Smooth muscle cell (in vitro differentiated cells): ENCODE measurements around the gene ERBB3. TPM values are rescaled to one million over a fixed set of nuclear protein-coding genes. Genes with fewer than 3 reads are reported as not detected.
A peak's percentile ranks its signal among the peaks of the same experiment; 100 is the strongest.

ENCODE experiments used
- DNase-seq: peaks from one replicate; lab custom pipeline; 2025; ENCODE audit not compliant: unreplicated experiment; lab: John Stamatoyannopoulos, UW
- H2AFZ ChIP-seq: fragments of 200-600 bp; sonication (generic); 2 replicates; pipeline ENCODE4 v1.6.0; 2016; ENCODE audit warnings: antibody characterized with exemption, low read depth, mild to moderate bottlenecking
- H3F3A ChIP-seq: fragments of 200-600 bp; sonication (generic); 2 replicates; pipeline ENCODE4 v1.6.0; 2017; ENCODE audit warnings: antibody characterized with exemption, low read depth
- H3K27ac ChIP-seq: fragments of 200-600 bp; sonication (generic); 2 replicates; pipeline ENCODE4 v1.5.1; 2016; ENCODE audit warnings: low read depth, mild to moderate bottlenecking
- H3K27me3 ChIP-seq: fragments of 200-600 bp; sonication (generic); 2 replicates; pipeline ENCODE4 v1.6.1; 2016; ENCODE audit warnings: low read depth, mild to moderate bottlenecking
- H3K36me3 ChIP-seq: fragments of 200-600 bp; sonication (generic); 2 replicates; pipeline ENCODE4 v1.5.1; 2016; ENCODE audit warnings: low read depth
- H3K4me1 ChIP-seq: fragments of 200-600 bp; sonication (generic); 2 replicates; pipeline ENCODE4 v1.5.1; 2016; ENCODE audit warnings: low read depth
- H3K4me2 ChIP-seq: fragments of 200-600 bp; sonication (generic); 2 replicates; pipeline ENCODE4 v1.6.0; 2016; ENCODE audit warnings: mild to moderate bottlenecking
- H3K4me3 ChIP-seq: fragments of 200-600 bp; sonication (generic); 2 replicates; pipeline ENCODE4 v1.5.1; 2016; ENCODE audit warnings: mild to moderate bottlenecking
- H3K79me2 ChIP-seq: fragments of 200-600 bp; sonication (generic); 2 replicates; pipeline ENCODE4 v1.6.0; 2016; ENCODE audit warnings: low read depth, mild to moderate bottlenecking
- H3K9ac ChIP-seq: fragments of 200-600 bp; sonication (generic); 2 replicates; pipeline ENCODE4 v1.6.0; 2016; ENCODE audit warnings: low read depth
- H3K9me3 ChIP-seq: fragments of 200-600 bp; sonication (generic); replicated peaks from 2 replicates; pipeline ENCODE4 v1.5.1; 2016; ENCODE audit warnings: low read depth
- H4K20me1 ChIP-seq: fragments of 200-600 bp; sonication (generic); 2 replicates; pipeline ENCODE4 v1.6.0; 2016; ENCODE audit warnings: low read depth
- CTCF ChIP-seq: fragments of 200-600 bp; sonication (generic); IDR thresholded peaks from 2 replicates; pipeline ENCODE4 v1.5.1; 2017; ENCODE audit warnings: borderline replicate concordance, mild to moderate bottlenecking, antibody characterized with exemption; ENCODE audit not compliant: insufficient read depth, poor library complexity, severe bottlenecking
- WGBS: methylation state at CpG from one replicate; pipeline ENCODE4 v1.1.7; 2016; ENCODE audit warnings: low lambda C conversion rate; 5-methylcytosine and 5-hydroxymethylcytosine counted together
- polyA plus RNA-seq: library from polyadenylated mRNA; unstranded; fragments of >200 nt; fragmentation: Nextera tagmentation; extraction: Ambion mirVana; gene quantifications from 2 replicates; pipeline ENCODE4 v1.2.1, GENCODE V29; 2016
- total RNA-seq: library from RNA; depleted of rRNA; stranded (reverse); fragments of >200 nt; gene quantifications from 2 replicates; pipeline ENCODE4 v1.2.3, GENCODE V29; 2014

ERBB3 gene
- total and polyA plus RNA-seq, 2 experiments from 2014 or later = 1.2 to 9.2 TPM

- WGBS = 6% methylated on average over 28 of the region's 29 CpGs
- Histone ChIP-seq H3K36me3 (no peaks in the 10 kb centered on the region), H3K9ac (peak overlapping the region; percentile 53), H4K20me1 (no peaks in the 10 kb centered on the region), H2AFZ (peak overlapping the region; percentile 10), H3K9me3 (no peaks in the 10 kb centered on the region), H3K4me1 (peaks cover 21% of the 10 kb centered on the region), H3K4me2 (peak overlapping the region; percentile 90), H3K27ac (peak overlapping the region; percentile 64), H3K79me2 (peaks cover 14% of the 10 kb centered on the region), H3F3A (peaks cover 14% of the 10 kb centered on the region), H3K4me3 (peak overlapping the region; percentile 82), H3K27me3 (no peaks in the 10 kb centered on the region)
- DNase-seq = peak; percentile 25
- no peak for TF ChIP-seq CTCF
Observed at GRCh38 chr12:56129206-56129941, 49.4 kb downstream of the ERBB3 start.

DNA sequence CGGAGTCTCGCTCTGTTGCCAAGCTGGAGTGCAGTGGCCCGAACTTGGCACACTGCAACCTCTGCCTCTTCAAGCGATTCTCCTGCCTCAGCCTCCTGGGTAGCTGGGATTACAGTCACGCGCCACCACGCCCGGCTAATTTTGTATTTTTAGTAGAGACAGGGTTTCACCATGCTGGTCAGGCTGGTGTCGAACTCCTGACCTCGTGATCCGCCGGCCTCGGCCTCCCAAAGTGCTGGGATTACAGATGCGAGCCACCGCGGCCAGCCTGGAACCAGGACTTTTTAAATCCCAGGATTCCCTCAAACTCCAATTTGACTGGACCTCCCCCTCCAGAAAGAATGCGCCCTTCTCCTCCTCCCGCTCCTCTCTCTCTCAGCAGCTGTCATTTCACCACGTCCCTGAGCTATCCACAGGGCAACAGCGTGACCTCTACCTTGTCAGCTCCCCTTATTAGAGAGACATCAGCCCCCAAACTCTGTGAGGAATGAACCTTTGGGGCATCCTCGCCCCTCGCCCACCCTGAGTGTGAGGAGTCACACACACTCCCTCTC is 50.1 kb downstream of the ERBB3 start:
- no peak overlapping the region for H3K9ac ChIP-seq
- TF ChIP-seq CTCF = no peak
- H3K27ac ChIP-seq = no peak overlapping the region
- no peaks in the 10 kb centered on the region for H3K36me3 ChIP-seq
- no peak for DNase-seq
- H3K27me3 ChIP-seq = no peaks in the 10 kb centered on the region
- H3K4me1 ChIP-seq = peaks cover 21% of the 10 kb centered on the region
- no peaks in the 10 kb centered on the region for H4K20me1 ChIP-seq
- H3K79me2 ChIP-seq = peaks cover 14% of the 10 kb centered on the region
- H3K4me3 ChIP-seq = no peak overlapping the region
- peaks cover 14% of the 10 kb centered on the region for H3F3A ChIP-seq
- no peaks in the 10 kb centered on the region for H3K9me3 ChIP-seq
- WGBS = 82% methylated on average over 22 of the region's 22 CpGs
- peak overlapping the region; percentile 90 for H3K4me2 ChIP-seq
- no peak overlapping the region for H2AFZ ChIP-seq

- Histone ChIP-seq H4K20me1 (no peaks in the 10 kb centered on the region), H3K4me1 (peaks cover 21% of the 10 kb centered on the region), H3K36me3 (no peaks in the 10 kb centered on the region), H3K79me2 (peaks cover 14% of the 10 kb centered on the region), H3K4me2 (no peak overlapping the region), H3K27me3 (no peaks in the 10 kb centered on the region), H3K27ac (no peak overlapping the region), H3K4me3 (no peak overlapping the region), H3K9ac (no peak overlapping the region), H3F3A (peaks cover 14% of the 10 kb centered on the region), H3K9me3 (no peaks in the 10 kb centered on the region), H2AFZ (no peak overlapping the region)
- WGBS = 92% methylated on average over 4 of the region's 4 CpGs
- no peak for TF ChIP-seq CTCF
- DNase-seq = no peak
Observed at GRCh38 chr12:56130876-56131275, 50.9 kb downstream of the ERBB3 start.
